Measurements from ENCODE around the gene SNTG2. TPM values are rescaled to one million over a fixed set of nuclear protein-coding genes. Genes with fewer than 3 reads are reported as not detected.

Gene SNTG2
- total and polyA plus RNA-seq, 9 donors = 0.17 to 5.7 (median 1.3) TPM; not detected in 1

GRCh38 chr2:1125217-1125616 lies 174.6 kb downstream of the SNTG2 start:
- 19 to 21% (median 21%) methylated on average over 1 of the region's 1 CpG for WGBS, 3 donors
- no peak overlapping the region for H3K27ac ChIP-seq
- no peak overlapping the region for H3K4me3 ChIP-seq
- no peak for DNase-seq
- intact Hi-C loops (cut with DNase I) = no loop called here
- H3K4me1 ChIP-seq (ENCODE audit: insufficient read depth) = no peaks in the 10 kb centered on the region
- H3K27me3 ChIP-seq = no peaks in the 10 kb centered on the region
- no peaks in the 10 kb centered on the region for H3K36me3 ChIP-seq
- H3K9me3 ChIP-seq = no peaks in the 10 kb centered on the region
- TF ChIP-seq POLR2A (IDR thresholded peaks at IDR 0.05) = no peak
- TF ChIP-seq EP300 (IDR thresholded peaks at IDR 0.05) = no peak
- TF ChIP-seq CTCF (IDR thresholded peaks at IDR 0.05) = no peak

DNA sequence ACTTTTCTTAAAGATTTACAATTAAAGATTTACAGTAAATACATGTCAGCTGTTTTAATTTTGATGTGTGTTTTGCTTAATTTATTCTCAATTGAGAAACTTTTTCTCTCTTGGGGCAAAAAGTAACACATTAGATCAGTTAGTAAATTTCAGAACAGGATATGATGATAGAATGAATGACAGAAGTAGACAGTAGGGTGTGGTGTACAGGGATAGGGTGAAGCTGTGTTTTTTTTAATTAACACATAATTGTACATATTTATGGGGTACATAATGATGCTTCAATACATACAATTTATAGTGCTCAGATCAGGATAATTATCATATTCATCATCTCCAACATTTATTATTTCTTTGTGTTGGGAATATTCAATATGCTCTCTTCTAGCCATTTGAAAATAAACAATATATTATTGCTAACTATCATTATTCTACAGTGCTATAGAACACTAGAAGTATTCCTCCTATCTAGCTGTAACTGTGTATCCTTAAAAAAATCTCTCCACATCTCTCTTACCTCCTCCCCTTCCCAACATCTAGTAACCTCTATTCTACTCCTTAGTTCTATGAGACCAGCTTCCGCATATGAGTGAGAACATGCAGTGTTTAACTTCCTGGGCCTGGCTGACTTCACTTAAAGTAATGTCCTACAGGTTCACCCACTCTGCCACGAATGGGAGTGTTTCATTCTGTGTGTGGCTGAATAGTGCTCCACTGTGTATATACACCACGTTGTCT lies 175.2 kb downstream of the SNTG2 start:
- no peaks in the 10 kb centered on the region for H3K4me1 ChIP-seq (ENCODE audit: insufficient read depth)
- 78 to 88% (median 84%) methylated on average over 3 of the region's 3 CpGs for WGBS, 3 donors
- no peaks in the 10 kb centered on the region for H3K9me3 ChIP-seq
- DNase-seq = no peak
- no peak overlapping the region for H3K4me3 ChIP-seq
- TF ChIP-seq CTCF (IDR thresholded peaks at IDR 0.05) (no peak), POLR2A (IDR thresholded peaks at IDR 0.05) (no peak), EP300 (IDR thresholded peaks at IDR 0.05) (no peak)
- intact Hi-C loops (cut with DNase I) = no loop called here
- no peak overlapping the region for H3K27ac ChIP-seq
- no peaks in the 10 kb centered on the region for H3K36me3 ChIP-seq
- no peaks in the 10 kb centered on the region for H3K27me3 ChIP-seq

- Histone ChIP-seq H3K36me3 (no peaks in the 10 kb centered on the region), H3K27me3 (no peaks in the 10 kb centered on the region), H3K27ac (no peak overlapping the region), H3K9me3 (no peaks in the 10 kb centered on the region), H3K4me3 (no peak overlapping the region), H3K4me1 (ENCODE audit: insufficient read depth) (no peaks in the 10 kb centered on the region)
- intact Hi-C loops (cut with DNase I) = no loop called here
- DNase-seq = no peak
- TF ChIP-seq POLR2A (IDR thresholded peaks at IDR 0.05) (no peak), CTCF (IDR thresholded peaks at IDR 0.05) (no peak), EP300 (IDR thresholded peaks at IDR 0.05) (no peak)
Observed at GRCh38 chr2:1129982-1130381, 179.3 kb downstream of the SNTG2 start.

- no peak overlapping the region for H3K27ac ChIP-seq
- DNase-seq = no peak
- TF ChIP-seq EP300 (IDR thresholded peaks at IDR 0.05) (no peak), CTCF (IDR thresholded peaks at IDR 0.05) (no peak), POLR2A (IDR thresholded peaks at IDR 0.05) (no peak)
- WGBS, 3 donors = 85 to 87% (median 86%) methylated on average over 2 of the region's 2 CpGs
- intact Hi-C loops (cut with DNase I) = no loop called here
- no peaks in the 10 kb centered on the region for H3K9me3 ChIP-seq
- no peaks in the 10 kb centered on the region for H3K4me1 ChIP-seq (ENCODE audit: insufficient read depth)
- no peak overlapping the region for H3K4me3 ChIP-seq
- H3K27me3 ChIP-seq = no peaks in the 10 kb centered on the region
- H3K36me3 ChIP-seq = no peaks in the 10 kb centered on the region
Observed at GRCh38 chr2:1130922-1131321, 180.3 kb downstream of the SNTG2 start.
